Measurements from ENCODE around the gene LRSAM1. TPM values are rescaled to one million over a fixed set of nuclear protein-coding genes. Genes with fewer than 3 reads are reported as not detected.

Gene LRSAM1
- total and polyA plus RNA-seq, 2 of the 8 experiments (the other 6 are each of a cell fraction or from before 2014, with no cell fraction given) = 9.7 to 18.3 TPM

GRCh38 chr9:127463911-127464310, 12.6 kb downstream of the LRSAM1 start:
- DNase-seq (ENCODE audit: low read depth in 1 of 2, low spot score in 2 of 2) (no peak), FAIRE-seq (no peak)
- H3K79me2 ChIP-seq (ENCODE audit: control insufficient read depth in 1 of 2, insufficient read depth in 2 of 2, low read length in 2 of 2) = no peaks in the 10 kb centered on the region
- no peak overlapping the region for H2BK15ac ChIP-seq (ENCODE audit: low read length)
- ChIA-PET CTCF (ENCODE audit: partially characterized antibody) (interaction anchor here (1.1 kb wide), 1 partner anchor 12 kb away, joined by 3 read pairs; no protein-coding TSS in a partner anchor), POLR2A (ENCODE audit: partially characterized antibody) (interaction anchor here (0.9 to 5.5 kb wide), 3 partner anchors 11 to 13 kb away, joined by 3 to 64 read pairs (median 5); partner anchors contain the start of genes LRSAM1 and RPL12)
- H3K14ac ChIP-seq (ENCODE audit: insufficient read length) = no peak overlapping the region
- H3K23ac ChIP-seq (ENCODE audit: insufficient read length) = no peak overlapping the region
- H2AFZ ChIP-seq (ENCODE audit: low read length) = no peak overlapping the region
- H3K56ac ChIP-seq (replicated peaks; ENCODE audit: insufficient read length, low read depth, low read length) = no peak overlapping the region
- H3K23me2 ChIP-seq (ENCODE audit: low read depth, low read length) = no peaks in the 10 kb centered on the region
- H3K9ac ChIP-seq (replicated peaks in 1 of 4; ENCODE audit: extremely low read depth in 1 of 4, low read depth in 3 of 4, low read length in 3 of 4) = no peak overlapping the region
- H4K20me1 ChIP-seq (replicated peaks in 1 of 2; ENCODE audit: control insufficient read depth in 1 of 2, insufficient read depth in 2 of 2, low read length in 2 of 2) = peaks cover 2 to 5% of the 10 kb centered on the region in 2 experiments
- H3K36me3 ChIP-seq (ENCODE audit: control insufficient read depth in 2 of 4, insufficient read depth in 4 of 4, low read length in 3 of 4) = peaks cover 5 to 22% (median 17%) of the 10 kb centered on the region in 4 experiments; a peak in 6 of 8 replicates
- no peak overlapping the region for H4K91ac ChIP-seq (replicated peaks; ENCODE audit: insufficient read length, low read length)
- no peaks in the 10 kb centered on the region; a peak in 1 of 7 replicates for H3K27me3 ChIP-seq (replicated peaks in 1 of 4; ENCODE audit: control insufficient read depth in 3 of 4, extremely low read depth in 1 of 4, insufficient read depth in 3 of 4, low read length in 3 of 4)
- H2BK20ac ChIP-seq (ENCODE audit: low read length) = no peak overlapping the region
- H4K8ac ChIP-seq (ENCODE audit: extremely low read depth, insufficient read depth, low read length) = no peak overlapping the region
- no peak overlapping the region for H4K5ac ChIP-seq (ENCODE audit: insufficient read length, low read depth, low read length)
- no peak overlapping the region for H2BK12ac ChIP-seq (ENCODE audit: low read depth, low read length)
- WGBS, 2 experiments (ENCODE audit: extremely low coverage in 1 of 2, insufficient coverage in 1 of 2, insufficient read length in 1 of 2, insufficient replicate concordance in 2 of 2, low coverage in 1 of 2, low lambda C conversion rate in 2 of 2, missing lambda C conversion rate in 1 of 2) = 88% methylated on average over 7 of the region's 7 CpGs; no CpG with 5 or more reads in 1 of the 2 experiments
- no peaks in the 10 kb centered on the region for H3K9me3 ChIP-seq (ENCODE audit: insufficient read depth in 2 of 2, low read depth in 1 of 2, low read length in 1 of 2)
- no peak overlapping the region for H3K4ac ChIP-seq (replicated peaks; ENCODE audit: insufficient read length, low read depth, low read length)
- no peak overlapping the region for H3K4me2 ChIP-seq (ENCODE audit: insufficient read depth in 1 of 2, low read depth in 2 of 2, low read length in 2 of 2)
- no peak overlapping the region for H3K18ac ChIP-seq (ENCODE audit: extremely low read depth, low read length)
- H3K4me1 ChIP-seq (replicated peaks in 1 of 4; ENCODE audit: control insufficient read depth in 3 of 4, insufficient read depth in 4 of 4, low read length in 3 of 4) = no peaks in the 10 kb centered on the region
- no peaks in the 10 kb centered on the region for H3K79me1 ChIP-seq (ENCODE audit: low read depth, low read length)
- H2BK120ac ChIP-seq (replicated peaks; ENCODE audit: low read depth, low read length) = no peak overlapping the region
- H2AK5ac ChIP-seq (ENCODE audit: low read depth, low read length) = no peak overlapping the region
- H3K27ac ChIP-seq (ENCODE audit: low read depth, low read length) = no peak overlapping the region
- no peak overlapping the region for H3K4me3 ChIP-seq (ENCODE audit: extremely low read depth in 1 of 4, insufficient read depth in 2 of 4, low read depth in 3 of 4, low read length in 4 of 4)
- H2BK5ac ChIP-seq (ENCODE audit: low read depth, low read length) = no peak overlapping the region
- no peak for TF ChIP-seq SIN3A (conservative IDR thresholded peaks at IDR 0.05 in 1 of 2, IDR thresholded peaks at IDR 0.05 in 1 of 2; ENCODE audit: low read depth in 1 of 2, low read length in 2 of 2)
- no peak for TF ChIP-seq EZH2 (IDR thresholded peaks at IDR 0.05; ENCODE audit: low read depth, low read length, severe bottlenecking)
- no peak for TF ChIP-seq BRCA1 (IDR thresholded peaks at IDR 0.05; ENCODE audit: low read depth, low read length)

All from H1 (cell line).